Measurements from ENCODE around the gene TMEM273.

Gene TMEM273

DNA sequence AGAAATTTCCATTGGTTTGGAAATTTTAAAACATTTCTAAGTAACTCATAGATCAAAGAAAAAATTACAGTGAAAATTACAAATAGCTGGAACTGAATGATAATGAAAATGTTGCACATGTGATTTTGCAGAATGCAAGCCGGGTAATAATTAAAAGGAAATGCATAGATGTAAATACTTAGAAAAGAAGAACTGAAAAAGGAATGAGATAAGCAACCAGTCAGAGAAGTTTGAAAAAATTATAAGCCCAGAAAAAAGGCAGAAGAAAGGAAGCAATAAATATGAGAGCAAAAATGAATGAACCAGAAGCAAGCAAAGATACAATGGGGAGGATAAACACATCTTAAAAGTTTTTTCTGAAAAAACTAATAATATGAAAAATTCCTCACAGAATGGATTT lies 3.2 kb upstream of the TMEM273 start:
- DNase-seq (ENCODE audit: extremely low read depth, insufficient read length): no peak
- Histone ChIP-seq H3K4me3 (replicated peaks; ENCODE audit: low read depth, low read length) (no peak overlapping the region), H3K36me3 (ENCODE audit: control insufficient read depth, insufficient read depth, low read length) (no peaks in the 10 kb centered on the region), H3K27me3 (replicated peaks; ENCODE audit: control insufficient read depth, insufficient read depth, low read length) (no peaks in the 10 kb centered on the region)
- TF ChIP-seq, protein P1, sequence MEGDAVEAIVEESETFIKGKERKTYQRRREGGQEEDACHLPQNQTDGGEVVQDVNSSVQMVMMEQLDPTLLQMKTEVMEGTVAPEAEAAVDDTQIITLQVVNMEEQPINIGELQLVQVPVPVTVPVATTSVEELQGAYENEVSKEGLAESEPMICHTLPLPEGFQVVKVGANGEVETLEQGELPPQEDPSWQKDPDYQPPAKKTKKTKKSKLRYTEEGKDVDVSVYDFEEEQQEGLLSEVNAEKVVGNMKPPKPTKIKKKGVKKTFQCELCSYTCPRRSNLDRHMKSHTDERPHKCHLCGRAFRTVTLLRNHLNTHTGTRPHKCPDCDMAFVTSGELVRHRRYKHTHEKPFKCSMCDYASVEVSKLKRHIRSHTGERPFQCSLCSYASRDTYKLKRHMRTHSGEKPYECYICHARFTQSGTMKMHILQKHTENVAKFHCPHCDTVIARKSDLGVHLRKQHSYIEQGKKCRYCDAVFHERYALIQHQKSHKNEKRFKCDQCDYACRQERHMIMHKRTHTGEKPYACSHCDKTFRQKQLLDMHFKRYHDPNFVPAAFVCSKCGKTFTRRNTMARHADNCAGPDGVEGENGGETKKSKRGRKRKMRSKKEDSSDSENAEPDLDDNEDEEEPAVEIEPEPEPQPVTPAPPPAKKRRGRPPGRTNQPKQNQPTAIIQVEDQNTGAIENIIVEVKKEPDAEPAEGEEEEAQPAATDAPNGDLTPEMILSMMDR (IDR thresholded peaks at IDR 0.05; ENCODE audit: insufficient read depth, low read length, poor library complexity, severe bottlenecking): no peak

DNA sequence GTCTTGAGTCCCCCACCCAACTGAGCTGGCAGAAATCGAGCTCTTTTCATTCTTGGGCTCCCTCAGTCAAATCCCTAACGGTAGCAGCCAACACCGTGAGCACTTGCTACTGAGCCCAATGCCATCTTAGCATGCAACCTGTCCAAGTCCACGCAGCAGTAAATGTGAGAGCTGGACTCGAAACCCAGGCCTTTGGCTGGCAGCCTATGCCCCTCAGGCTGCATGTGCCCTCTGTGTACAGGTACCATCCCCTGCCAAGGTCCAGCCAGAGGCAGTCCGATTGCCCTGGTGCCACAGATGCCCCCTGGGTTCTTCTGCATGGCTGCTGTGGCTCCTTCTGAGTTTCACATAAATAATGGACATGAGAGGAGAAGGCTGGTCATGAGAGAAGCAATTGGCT lies 1.2 kb upstream of the TMEM273 start:
- Histone ChIP-seq H3K36me3 (ENCODE audit: control insufficient read depth, insufficient read depth, low read length) (no peaks in the 10 kb centered on the region), H3K4me3 (replicated peaks; ENCODE audit: low read depth, low read length) (no peak overlapping the region), H3K27me3 (replicated peaks; ENCODE audit: control insufficient read depth, insufficient read depth, low read length) (no peaks in the 10 kb centered on the region)
- DNase-seq (ENCODE audit: extremely low read depth, insufficient read length): no peak
- TF ChIP-seq, protein P1 (IDR thresholded peaks at IDR 0.05; ENCODE audit: insufficient read depth, low read length, poor library complexity, severe bottlenecking): no peak

DNA sequence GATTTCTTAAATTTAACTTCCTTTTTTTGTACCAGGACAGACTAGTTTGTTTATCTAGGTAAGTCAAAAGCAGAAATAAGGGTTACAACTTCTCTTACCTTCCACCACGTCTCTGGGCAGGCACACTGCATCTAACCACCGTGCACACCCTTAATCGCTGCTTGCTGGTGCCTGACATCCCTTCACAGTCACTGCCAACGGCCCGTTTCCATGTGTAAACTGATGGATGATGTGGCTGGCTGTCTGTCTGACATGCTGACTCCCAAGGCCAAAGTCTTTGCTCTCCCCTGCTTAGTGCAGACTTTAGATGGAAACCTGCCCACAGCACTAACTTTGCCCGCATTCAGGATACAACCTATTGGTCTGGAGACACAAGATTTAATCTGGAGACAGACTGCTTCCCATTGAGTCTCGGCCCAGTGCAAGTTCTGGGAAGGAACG lies 1.1 kb downstream of the TMEM273 start:
- Histone ChIP-seq H3K36me3 (ENCODE audit: control insufficient read depth, insufficient read depth, low read length) (no peaks in the 10 kb centered on the region), H3K4me3 (replicated peaks; ENCODE audit: low read depth, low read length) (peak overlapping the region; percentile 52), H3K27me3 (replicated peaks; ENCODE audit: control insufficient read depth, insufficient read depth, low read length) (no peaks in the 10 kb centered on the region)
- no peak for DNase-seq (ENCODE audit: extremely low read depth, insufficient read length)
- TF ChIP-seq, protein P1 (IDR thresholded peaks at IDR 0.05; ENCODE audit: insufficient read depth, low read length, poor library complexity, severe bottlenecking): no peak

DNA sequence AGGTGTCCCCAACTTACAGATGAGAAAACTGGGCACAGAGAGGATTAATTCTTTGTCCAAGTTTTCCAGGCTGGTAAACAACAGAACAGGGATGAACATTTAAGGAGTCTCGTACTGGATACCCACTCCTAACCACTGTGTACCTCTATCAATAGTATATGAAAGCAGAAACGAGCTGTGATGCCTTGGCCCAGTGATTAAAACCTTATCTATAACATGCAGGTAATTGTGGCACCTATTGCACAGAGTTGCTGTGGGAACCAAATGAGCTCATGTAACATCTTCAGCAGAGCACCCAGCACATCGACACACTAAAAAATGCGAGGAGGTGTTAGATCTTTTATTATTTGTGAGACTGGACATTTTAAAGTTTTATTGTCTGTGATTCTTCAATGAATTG lies 1.6 kb downstream of the TMEM273 start:
- Histone ChIP-seq H3K36me3 (ENCODE audit: control insufficient read depth, insufficient read depth, low read length) (no peaks in the 10 kb centered on the region), H3K27me3 (replicated peaks; ENCODE audit: control insufficient read depth, insufficient read depth, low read length) (no peaks in the 10 kb centered on the region), H3K4me3 (replicated peaks; ENCODE audit: low read depth, low read length) (peak overlapping the region; percentile 11; the same call in 1 of the 2 replicates)
- TF ChIP-seq, protein P1 (IDR thresholded peaks at IDR 0.05; ENCODE audit: insufficient read depth, low read length, poor library complexity, severe bottlenecking): no peak
- no peak for DNase-seq (ENCODE audit: extremely low read depth, insufficient read length)

DNA sequence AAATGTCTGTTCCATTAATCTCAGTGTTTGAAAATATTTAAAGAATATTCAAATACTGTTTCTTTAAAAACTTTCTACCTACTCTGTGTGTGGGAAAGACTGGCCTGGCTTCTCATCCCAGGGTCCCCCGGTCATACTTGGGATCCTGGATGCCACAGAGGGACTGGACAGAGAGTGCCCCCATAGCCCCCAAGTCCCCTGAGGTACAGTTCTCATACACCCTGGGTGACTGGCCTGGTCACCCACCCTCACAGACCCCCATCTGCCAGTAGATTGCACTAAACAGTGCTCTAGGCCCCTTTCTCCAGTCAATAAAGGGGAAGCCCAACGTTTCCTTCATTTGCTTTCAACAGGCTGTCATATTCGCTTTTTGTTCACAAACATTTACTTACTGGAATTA lies 3.0 kb downstream of the TMEM273 start:
- Histone ChIP-seq H3K36me3 (ENCODE audit: control insufficient read depth, insufficient read depth, low read length) (no peaks in the 10 kb centered on the region), H3K27me3 (replicated peaks; ENCODE audit: control insufficient read depth, insufficient read depth, low read length) (no peaks in the 10 kb centered on the region), H3K4me3 (replicated peaks; ENCODE audit: low read depth, low read length) (no peak overlapping the region)
- no peak for DNase-seq (ENCODE audit: extremely low read depth, insufficient read length)
- TF ChIP-seq, protein P1 (IDR thresholded peaks at IDR 0.05; ENCODE audit: insufficient read depth, low read length, poor library complexity, severe bottlenecking): no peak

DNA sequence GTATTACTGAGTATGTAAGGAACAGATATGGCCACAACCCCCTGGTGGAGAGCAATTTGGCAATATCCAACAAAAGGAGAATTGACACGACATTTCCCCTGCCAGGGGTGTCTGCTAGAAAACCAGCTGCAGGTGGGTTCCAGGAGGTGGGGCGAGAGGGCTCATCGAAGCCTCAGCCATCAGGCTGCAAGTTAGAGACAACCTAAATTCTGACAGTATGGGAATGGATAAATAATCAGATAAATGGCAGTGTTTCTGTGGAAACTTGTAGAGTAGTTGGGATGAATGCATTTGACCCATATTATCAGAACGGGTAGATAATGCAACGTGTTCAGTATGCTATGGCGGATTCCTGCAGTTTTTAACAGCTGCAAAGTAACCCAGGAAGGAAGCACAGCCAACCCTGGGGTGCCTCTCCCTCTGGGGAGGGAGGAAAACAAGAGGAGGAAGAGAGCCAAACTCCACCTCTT lies 3.5 kb downstream of the TMEM273 start:
- TF ChIP-seq, protein P1 (IDR thresholded peaks at IDR 0.05; ENCODE audit: insufficient read depth, low read length, poor library complexity, severe bottlenecking): no peak
- H3K36me3 ChIP-seq (ENCODE audit: control insufficient read depth, insufficient read depth, low read length): no peaks in the 10 kb centered on the region
- H3K4me3 ChIP-seq (replicated peaks; ENCODE audit: low read depth, low read length): no peak overlapping the region
- DNase-seq (ENCODE audit: extremely low read depth, insufficient read length): no peak
- H3K27me3 ChIP-seq (replicated peaks; ENCODE audit: control insufficient read depth, insufficient read depth, low read length): no peaks in the 10 kb centered on the region
